Measurements from ENCODE around the gene RPUSD1.
"Not testable (repeated sequence)": the region's sequence is repeated elsewhere in the genome, so short reads cannot be mapped to it uniquely, and the experiment has no call there.

Gene RPUSD1

DNA sequence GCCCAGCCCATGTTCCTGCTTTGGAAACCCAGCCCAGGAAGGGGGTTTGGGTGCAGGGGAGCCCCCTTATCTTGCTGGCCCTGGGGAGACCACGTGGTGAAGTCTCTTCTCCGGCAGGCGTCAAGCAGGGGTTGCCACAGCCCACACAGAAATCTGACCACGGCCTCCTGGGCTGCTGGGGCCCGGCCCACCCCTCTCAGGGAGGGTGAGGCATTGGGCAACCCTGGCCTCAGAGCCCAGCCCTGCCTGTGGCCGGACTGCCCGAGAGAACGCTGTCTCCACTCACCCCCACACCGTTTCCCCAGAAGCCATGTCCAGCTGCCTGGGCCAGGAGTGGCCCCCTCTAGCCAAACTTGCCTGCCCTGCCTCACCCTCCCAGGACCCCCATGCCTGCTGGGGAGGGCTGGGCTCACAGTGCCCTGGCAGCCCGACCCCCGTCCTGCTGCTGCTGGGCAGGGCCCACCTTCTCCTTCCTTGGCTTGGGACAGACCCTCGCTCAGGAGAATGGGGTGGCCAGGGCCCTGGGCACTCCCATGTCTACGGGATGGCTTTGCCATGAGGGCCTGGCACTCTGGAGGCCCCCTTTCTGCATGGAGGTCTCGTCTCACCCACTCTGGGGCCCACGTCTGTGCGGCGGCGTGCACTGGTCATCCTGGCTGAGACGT lies 6.7 kb downstream of the RPUSD1 start:
- DNase-seq: no peak

GRCh38 chr16:780296-780695 lies 7.9 kb downstream of the RPUSD1 start:
- no peak for DNase-seq

GRCh38 chr16:779561-779960 lies 8.6 kb downstream of the RPUSD1 start:
- no peak for DNase-seq

DNA sequence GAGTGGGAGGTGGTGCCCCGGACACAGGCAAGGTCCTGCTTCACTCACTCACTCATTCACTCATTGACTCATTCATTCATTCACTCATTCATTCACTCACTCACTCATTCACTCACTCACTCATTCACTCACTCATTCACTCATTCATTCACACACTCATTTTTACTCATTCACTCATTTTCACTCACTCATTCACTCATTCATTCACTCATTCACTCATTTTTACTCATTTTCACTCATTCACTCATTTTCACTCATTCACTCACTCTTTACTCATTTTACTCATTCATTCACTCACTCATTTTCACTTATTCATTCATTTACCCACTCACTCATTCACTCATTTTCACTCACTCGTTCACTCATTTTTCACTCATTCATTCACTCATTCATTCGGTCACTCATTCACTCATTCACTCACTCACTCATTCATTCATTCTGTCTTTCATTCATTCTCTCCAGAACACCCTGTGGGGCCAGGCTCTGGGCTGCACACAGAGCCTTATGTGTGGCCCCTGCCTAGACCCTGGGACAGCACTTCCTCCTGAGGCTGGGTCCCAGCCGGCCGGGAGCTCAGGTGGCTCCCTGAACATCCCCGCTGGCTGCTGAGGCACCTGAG lies 9.2 kb downstream of the RPUSD1 start:
- DNase-seq: no peak

DNA sequence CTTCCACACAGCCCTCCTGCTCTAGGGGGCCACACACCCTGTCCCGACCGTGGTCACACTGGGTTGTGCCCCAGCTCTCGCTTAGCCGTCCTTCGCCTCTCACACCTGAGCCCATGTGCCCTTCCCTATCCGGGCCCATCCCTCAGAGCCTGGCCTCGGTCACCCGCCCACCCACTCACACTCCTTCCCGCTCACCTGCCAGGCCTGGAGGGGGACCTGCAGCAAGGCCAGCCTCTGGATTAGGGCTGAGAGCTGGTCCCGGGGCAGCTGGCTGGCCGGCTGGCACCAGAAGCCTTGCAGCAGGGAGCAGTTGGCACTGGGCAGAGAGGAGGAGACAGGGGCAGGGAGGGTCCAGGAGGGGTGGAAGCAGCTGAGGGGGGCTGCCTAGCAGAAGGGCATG lies 9.7 kb downstream of the RPUSD1 start:
- DNase-seq: no peak

DNA sequence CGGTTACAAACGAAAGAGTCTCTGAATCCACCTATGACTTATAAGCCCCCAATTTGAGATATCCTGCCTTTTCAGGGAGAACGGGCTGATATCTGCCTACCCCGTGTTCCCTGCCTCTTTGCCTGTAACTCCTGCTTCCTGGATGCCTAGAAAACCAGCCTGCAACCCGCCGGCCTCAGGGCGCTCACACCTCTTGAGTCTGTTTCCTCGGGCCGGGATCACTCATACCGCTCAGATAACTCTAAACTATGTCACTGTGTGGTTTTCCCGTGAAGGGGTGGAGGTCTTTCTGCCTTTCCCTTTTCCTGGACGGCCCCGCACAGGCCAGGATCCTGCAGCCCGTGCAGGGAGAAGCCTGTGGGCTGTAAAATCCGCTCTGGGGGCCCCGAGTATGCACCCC lies 10.4 kb downstream of the RPUSD1 start:
- no peak for DNase-seq

- DNase-seq: no peak
Observed at GRCh38 chr16:776824-777223, 11.4 kb downstream of the RPUSD1 start.

- not testable (repeated sequence) for DNase-seq
Observed at GRCh38 chr16:776298-776697, 11.9 kb downstream of the RPUSD1 start.

- DNase-seq: no peak
Observed at GRCh38 chr16:775236-775796, 12.9 kb downstream of the RPUSD1 start.

DNA sequence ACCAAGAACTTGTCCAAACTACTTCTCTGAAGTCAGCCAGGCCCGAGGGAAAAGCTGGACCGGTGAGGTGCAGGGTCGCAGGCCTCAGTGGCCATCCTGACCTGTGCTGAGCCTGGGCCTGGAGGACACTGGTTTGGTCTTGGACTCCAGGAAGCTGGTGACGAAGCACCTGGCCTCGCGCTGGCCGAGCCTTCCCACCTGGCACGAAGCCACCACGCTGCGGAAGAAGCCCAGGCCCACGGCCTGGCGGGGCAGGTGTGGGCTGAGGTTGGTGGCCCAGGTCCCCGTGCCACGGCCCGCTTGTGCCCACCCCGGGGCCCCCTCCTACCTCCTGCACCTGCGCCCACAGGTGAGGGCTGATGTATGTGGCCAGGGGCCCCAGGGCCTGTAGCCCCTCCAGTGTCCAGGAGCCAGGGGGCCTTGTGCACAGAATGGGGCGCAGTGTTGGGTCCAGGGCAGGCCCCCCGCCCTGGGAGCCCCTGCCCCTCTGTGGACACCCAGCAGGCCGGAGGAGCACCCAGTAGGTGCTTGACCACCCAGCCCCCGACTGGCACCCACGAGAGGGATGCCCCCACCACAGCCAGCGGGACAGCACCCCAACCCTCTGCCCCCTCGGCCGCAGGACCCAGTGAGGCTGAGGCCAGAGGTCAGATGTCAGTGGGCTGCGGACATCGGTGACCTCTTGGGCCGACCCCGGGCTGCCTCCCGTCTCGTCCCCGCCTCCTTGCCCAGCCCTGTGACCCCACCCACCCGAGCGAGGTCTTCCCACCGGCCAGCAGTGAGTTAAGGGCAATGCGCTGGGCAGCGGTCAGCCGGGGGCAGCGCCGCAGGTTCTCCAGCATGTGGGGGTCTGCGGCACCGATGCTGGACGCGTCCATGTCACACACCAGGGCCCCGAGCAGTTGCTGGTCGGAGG lies 13.8 kb downstream of the RPUSD1 start:
- no peak for DNase-seq

GRCh38 chr16:772959-773358 lies 15.2 kb downstream of the RPUSD1 start:
- DNase-seq: no peak

- no peak for DNase-seq
Observed at GRCh38 chr16:770411-770810, 17.8 kb downstream of the RPUSD1 start.

DNA sequence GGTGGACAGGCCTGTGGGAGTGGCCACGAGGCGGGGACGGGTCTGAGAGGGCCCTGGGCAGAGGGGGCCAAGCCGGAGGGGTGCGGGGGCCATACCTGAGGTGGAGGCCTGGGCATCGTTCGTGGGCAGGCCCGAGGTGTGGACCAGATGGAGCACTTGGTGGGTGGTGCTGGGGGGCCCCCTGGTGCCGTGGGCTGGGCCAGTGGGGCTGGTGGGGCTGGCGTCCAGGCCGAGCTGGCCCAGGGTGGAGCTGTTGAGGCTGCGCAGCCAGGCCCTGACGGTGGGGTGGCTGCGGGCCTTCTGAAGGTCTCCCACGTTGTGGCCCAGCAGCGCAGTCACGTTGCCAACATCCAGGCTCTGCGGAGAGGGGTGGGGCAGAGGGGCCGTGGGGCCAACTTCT lies 18.2 kb downstream of the RPUSD1 start:
- no peak for DNase-seq

GRCh38 chr16:769184-769784 lies 18.9 kb downstream of the RPUSD1 start:
- DNase-seq: no peak

- no peak for DNase-seq
Observed at GRCh38 chr16:768428-768827, 19.8 kb downstream of the RPUSD1 start.

GRCh38 chr16:767743-768235 lies 20.4 kb downstream of the RPUSD1 start:
- DNase-seq: no peak

DNA sequence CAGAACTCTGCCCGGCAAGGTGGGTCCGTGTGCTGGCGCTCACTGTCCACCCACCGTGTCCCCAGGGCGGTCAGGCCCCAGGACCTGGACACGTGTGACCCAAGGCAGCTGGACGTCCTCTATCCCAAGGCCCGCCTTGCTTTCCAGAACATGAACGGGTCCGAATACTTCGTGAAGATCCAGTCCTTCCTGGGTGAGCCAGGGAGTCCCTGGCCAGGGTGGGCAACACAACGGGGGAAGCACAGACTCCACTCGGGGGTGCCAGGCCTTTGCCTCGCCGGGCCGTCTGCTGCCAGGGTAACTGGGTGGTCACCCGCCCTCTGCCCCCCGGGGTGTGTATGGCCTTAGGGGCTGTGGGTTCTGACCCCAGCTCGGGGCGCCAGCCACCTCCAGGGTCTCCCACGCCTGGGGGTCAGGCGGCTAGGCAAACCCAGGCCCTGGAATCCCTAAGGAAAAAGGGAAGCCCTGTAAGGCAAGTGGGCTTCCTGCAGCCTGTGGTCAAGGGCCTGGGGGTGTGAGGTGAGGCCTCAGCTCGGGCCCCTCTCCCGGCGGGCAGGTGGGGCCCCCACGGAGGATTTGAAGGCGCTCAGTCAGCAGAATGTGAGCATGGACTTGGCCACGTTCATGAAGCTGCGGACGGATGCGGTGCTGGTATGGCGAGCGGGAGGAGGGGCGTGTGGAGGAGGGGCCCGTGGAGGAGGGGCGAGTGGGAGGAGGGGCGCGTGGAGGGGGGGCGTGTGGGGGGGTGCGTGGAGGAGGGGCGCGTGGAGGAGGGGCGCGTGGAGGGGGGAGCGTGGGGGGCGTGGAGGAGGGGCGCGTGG lies 21.2 kb downstream of the RPUSD1 start:
- no peak for DNase-seq

GRCh38 chr16:766008-766819 lies 22.0 kb downstream of the RPUSD1 start:
- no peak for DNase-seq

GRCh38 chr16:765488-765865 lies 22.7 kb downstream of the RPUSD1 start:
- DNase-seq: no peak

DNA sequence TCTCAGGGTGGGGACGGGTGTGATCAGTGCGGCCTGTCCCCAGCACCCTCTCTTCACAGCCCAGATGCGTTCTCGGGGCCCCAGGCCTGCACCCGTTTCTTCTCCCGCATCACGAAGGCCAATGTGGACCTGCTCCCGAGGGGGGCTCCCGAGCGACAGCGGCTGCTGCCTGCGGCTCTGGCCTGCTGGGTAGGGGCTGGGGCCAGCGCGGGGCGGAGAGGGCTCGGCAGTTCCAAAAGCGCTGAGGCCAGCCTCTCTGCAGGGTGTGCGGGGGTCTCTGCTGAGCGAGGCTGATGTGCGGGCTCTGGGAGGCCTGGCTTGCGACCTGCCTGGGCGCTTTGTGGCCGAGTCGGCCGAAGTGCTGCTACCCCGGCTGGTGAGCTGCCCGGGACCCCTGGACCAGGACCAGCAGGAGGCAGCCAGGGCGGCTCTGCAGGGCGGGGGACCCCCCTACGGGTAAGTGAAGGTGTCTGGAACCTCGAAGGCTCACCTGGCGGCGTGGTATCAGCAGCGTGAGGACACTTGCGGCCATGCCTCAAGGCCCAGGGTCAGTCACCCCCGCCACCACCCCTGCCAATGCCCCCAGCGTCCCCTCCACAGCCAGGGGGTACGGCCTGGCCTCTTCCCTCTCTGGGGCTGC lies 23.2 kb downstream of the RPUSD1 start:
- no peak for DNase-seq

Measured in CD4-positive, alpha-beta T cell treated with Interleukin-4 for 1 hour (primary cell).